GM19452 (cell line): ENCODE measurements around the gene ARHGAP15.

Experiments
- ATAC-seq: cut with Tn5 transposase; IDR thresholded peaks from one replicate; pipeline ENCODE4 v1.9.1; 2021; ENCODE audit not compliant: unreplicated experiment

Gene ARHGAP15

DNA sequence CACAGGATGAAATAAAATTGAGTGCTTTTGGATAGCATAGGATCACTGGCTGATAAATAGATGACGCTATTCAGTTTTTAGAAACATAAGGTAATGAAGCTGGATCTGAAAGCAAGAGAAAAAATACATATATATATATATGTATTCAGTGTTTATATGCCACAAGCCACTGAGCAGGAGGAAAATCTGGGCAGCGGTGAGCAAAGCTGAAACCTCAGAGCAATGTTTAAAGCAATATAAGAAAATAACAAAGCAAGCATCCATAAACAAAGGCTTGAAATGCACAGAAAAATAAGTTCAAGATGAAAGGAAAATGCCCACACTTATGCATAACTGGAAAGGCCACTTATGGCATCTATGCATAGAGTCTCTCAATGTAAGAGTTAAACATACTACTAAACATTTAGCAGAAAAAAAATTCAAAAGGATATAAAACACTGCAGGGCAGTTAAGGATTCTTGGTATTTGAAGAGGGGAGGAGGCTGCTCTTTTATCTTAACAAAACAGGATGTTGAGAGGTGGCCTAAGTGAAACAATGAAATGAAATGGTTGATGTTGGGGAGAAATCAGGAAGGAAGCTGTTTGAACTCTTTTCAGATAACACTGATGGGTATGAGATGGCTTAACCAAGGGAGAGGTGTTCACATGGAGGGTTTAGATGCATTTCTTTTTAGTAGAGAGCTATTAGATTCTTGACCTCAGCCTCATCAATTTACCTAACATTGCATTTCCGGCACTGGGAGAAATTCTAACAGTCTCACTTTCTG lies 129.1 kb downstream of the ARHGAP15 start:
- ATAC-seq, result no peak

DNA sequence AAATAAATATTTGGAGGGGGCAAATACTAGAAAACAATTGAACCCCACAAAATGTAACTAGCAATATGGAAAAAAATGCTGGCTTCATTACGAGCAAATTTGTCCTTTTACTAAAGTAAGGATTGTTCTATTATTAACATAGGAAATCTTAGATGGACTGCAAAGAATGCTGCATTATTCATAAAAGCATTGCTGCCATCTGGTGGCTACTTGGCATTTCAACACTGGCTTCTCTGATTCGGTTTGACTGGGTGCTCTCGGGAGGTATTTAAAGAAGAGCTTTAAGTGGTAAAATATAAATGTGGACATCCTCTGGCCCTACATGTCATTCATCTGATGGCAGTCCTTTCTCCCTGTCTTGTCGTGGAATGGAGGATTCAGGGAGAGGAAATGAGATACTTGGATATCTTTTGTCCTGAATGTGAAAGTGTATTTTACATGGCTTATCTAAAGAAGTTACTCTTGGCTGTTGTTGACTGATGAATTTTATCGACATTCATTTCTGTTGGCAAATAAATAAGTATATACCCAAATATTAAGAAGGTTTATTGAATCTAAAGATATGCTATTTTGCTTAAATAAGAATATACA lies 130.2 kb downstream of the ARHGAP15 start:
- ATAC-seq, result peak; percentile 45

DNA sequence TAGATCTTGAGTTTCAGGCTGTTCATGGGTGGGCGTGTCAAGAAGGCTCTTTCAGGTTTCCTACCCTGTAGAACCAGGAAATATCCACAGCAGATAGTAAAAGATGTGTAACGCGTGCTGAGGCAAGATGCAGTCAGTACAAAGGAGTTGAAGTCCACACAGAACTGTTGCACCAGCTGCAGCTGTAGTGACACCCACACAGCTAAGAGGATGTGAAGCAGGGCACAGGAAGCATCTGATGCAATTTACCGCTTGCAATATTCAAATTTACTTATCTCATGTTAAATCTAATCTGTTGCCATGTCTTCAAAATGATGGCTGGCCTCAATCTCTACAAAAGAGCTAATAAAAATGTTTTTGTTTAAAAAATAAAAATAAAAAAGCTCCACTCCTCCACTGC lies 132.8 kb downstream of the ARHGAP15 start:
- ATAC-seq, result peak; percentile 66

DNA sequence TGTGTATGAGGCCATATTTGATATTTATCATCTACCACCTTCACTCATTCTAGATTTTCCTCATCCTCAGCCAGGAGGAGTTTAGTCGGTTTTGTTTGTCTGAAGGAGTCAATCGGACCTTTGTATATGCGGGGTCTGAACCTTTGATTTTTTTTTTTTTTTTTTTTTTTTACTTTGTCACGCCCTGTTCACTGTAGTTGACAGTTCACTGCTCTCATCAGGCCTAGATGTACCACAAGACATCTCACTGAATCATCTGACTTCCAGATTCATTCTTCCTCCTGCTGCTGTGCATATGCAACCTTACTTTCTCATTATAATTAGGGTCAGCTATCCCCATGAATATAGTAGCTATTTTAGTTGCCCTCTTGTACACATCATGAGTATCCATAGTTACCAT lies 133.2 kb downstream of the ARHGAP15 start:
- peak; percentile 16 for ATAC-seq

DNA sequence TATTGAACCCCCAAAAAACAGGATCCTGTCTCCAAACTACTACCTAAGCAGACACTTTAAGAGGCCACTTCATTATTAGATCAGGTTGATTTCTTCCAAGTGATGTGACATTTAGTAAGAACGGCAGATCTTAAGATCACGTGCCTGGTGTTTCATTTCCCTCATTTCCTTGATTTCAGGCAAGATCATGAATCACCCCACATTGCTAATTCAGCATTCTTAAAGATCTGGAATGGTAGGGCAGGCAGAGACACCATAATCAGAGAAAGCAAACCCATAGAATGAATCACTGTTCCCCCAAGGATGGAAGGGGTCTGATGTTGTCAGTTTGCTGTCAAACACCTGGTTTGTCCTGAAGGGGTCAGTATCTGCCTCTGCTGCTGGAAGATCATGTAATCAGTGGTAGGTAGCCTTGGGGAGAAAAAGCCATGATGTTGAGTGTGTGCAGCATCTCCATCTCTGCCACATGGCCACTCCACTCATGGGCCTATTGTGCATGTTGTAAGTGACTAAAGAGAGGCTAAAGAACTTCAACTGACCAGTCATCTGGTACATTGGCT lies 133.9 kb downstream of the ARHGAP15 start:
- ATAC-seq, result no peak

DNA sequence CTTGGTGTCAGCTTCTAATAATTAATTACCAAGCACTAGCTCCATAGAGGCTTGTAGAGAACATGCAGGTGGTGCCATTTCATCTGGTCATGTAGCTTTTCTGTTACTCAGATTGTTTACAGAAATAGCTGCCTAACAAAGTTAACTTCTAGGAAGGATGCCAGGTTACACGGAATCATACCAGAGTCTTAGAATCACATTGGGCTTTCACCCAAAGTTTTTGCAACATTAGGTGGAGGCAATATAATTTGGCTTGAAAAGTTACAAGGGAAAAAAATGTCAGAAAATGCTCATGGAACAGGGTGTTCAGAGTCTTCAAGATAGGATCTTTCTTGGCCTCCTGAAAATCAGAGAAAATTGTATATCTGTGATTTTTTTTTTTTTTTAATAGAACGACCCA lies 135.6 kb downstream of the ARHGAP15 start:
- ATAC-seq, result no peak

DNA sequence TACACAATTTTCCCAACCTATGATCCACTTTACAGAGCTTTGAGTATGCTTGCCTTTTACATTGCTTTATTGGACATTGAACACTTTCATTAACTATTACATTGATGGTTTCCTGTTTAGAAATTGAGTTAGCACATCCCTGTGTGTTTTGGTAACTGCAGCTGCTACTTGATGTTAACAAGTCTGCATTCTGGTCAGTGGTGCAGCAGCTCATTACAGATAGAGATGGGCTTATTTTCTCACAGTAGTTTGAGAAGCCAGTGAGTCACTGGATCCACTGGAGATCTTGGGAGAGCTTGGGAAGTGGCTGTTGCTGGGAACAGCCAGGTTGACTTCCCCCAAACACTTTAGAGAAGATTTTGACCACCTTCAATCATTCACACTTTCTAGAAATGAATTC lies 150.5 kb downstream of the ARHGAP15 start:
- no peak for ATAC-seq

DNA sequence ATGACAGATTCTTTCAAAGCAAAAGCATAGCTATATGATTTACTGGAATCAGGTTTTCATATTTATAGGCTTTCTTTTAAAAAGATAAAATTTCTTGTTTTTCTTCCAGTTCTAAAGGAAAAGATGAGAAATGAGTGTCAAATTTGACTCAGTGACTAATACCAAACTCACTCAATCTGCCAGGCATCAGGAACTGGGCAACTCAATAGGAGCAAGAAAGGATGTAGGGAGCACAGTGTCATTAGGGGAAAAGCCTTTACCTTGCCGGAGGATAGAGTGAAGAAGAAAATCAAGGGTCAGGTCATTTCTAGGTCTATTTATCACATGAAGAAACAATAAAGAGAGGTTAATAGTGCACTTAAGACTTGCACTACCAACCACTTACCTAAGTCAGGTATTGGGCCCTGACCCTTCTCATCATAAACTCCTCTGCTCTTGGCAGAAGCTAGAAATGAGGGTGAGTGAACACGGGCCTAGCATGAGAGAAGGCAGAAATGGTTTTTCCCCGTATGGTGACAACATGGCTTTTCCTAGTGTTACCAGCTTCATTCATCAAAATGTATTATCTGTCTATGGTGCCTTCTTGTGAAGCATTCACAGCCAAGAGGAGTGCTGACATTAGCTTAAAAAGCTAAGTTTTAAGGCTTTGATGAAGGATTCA lies 151.0 kb downstream of the ARHGAP15 start:
- no peak for ATAC-seq

DNA sequence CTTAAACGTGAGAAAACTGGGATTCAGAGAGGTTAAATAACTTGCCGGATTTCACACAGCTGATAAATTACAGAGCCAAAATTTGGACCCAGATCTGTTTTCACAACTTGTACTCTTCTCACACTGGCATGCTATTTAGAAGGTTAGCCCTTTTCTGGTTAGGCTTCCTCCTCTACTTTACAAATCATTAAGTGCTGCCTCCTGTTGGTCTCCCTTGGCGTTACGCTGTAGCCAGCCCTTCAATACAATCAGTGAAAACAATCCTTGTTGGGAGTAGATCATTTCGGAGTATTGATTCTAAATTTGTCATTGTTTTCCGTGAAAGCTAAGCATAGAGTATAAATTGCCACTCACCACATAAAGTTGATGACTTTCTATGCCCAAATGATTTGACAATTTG lies 153.5 kb downstream of the ARHGAP15 start:
- ATAC-seq, result no peak

DNA sequence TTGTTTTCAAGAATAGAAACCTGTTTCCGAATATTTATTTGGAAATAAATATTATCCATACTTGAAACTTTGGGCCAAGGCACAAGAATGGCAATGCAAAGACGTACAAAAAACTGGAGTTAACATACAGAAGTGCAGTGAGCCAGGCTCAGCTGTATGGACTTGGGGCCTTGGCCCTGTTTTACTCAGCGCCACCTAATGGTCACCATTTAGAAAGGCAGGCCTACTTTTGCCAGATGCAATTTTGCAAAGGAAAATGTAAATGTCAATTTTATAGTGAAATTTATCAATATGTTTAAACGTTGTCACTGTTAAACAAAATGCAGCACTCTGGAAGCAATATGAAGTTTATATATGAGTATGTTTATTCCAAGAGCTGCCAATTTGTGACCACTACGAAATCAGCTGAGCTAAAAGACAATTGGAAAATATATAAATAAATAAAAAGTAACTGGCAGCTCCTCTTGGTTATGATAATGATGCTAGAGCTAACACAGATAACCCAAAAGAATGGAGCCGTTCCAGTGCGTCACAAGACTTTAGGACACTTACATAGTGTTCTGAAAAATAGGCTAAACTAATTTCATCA lies 155.0 kb downstream of the ARHGAP15 start:
- ATAC-seq, result no peak

DNA sequence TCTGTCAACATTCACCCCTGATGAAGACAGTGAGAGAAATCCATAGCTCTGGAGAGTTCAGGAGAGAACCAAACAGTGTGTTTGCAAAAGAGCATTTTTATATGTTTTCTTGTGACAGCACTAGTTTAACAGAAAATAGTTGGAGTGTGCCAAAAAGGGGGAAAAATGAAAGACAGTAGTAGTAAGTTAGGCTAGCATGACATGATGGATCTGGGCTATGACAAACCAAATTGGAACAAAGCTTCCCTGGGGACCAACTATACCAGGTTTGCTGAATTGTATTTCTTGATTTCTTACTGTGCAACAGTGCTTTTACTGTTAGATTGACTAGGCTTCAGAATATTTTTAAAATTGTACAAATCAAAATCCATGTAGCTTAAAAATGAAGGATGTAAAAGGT lies 159.8 kb downstream of the ARHGAP15 start:
- no peak for ATAC-seq

DNA sequence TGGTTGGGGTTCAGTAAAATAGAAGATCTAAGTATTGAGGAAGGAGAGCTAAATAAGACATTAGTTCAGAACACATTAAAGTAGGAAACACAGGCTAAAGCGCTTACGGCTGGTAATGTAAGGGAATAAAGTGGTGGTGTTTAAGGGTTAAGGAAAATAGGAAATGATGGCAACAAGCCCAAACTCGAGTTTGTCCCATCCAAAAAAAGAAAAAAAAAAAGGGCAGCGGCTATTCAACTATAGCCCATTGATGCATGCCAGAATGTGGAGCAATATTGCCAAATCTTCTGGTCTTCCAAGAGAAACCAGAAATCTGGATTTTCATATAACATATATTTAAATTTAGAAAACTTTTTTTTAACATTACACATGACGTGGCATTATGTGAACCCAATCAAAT lies 161.0 kb downstream of the ARHGAP15 start:
- ATAC-seq, result no peak

DNA sequence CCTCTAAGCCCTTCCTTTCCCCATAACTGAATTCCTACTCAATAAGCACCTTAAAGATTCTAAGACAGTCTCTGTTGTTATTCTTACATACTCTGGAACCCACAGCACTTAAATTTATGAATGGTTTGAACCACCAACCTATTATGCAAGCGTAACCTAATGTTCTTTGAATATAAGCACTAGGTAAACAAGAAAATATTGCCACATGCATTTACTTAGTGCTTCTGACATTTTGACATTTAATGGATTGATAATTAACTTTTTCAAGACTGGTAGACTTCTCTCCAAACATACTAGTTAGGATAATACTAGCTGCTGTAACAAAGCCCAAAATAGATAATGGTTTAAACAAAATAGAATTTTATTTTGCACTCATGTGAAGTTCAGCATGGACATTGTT lies 164.8 kb downstream of the ARHGAP15 start:
- ATAC-seq, result no peak

DNA sequence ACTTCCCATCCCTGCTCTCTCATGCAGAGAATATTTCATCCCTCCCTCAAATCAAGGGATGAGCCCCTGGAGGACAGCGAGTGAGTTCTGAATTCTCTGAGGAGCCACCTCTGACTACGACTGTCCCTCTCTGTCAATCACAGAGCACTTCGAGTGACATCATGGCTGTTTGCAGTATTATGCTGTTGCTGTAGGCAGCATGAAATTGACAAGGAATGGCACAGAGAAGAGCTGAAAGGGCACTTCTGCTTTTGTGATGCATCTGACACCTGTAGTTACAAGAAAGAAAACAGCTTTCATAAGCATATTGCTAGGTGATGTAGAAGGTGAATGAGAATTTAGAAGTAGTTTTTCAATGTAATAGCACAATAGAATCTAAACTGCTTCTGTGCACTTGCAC lies 166.9 kb downstream of the ARHGAP15 start:
- no peak for ATAC-seq

DNA sequence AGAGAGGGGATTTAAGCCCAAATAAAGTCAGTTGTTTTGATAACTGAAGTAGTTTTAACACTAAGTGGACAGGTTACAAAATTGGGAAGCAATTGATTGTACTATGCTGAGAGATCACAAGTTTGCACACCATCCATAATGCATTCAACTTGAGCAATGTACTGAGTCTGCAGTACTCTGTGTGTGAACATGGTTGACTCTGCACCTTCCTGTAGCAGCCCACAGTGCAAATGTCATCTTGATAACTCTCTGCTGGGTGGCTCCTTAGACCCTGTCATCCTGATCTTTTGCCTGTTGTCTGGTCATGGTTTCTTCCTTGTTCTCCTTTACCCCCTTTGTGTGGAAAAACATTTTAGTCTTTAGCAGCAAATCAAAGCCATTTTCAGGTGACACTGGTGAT lies 168.0 kb downstream of the ARHGAP15 start:
- no peak for ATAC-seq

DNA sequence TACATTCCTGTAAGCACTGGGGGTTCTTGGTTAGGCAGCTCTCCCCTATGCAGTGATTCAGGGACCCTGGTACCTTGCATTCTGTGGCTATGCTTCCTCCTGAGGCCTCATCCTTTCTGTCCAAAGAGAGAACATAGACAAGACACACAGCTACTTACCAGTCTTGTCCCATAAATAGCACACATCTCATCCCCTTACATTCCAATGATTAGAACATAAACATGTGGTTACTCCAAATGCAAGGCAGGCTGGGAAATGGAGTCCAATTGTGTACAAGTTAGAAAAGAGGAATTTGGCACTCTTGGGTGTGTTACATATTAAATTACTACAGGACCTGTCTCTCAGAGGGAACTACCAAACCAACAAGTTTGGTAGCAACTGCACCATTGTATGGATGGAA lies 171.3 kb downstream of the ARHGAP15 start:
- ATAC-seq, result no peak

DNA sequence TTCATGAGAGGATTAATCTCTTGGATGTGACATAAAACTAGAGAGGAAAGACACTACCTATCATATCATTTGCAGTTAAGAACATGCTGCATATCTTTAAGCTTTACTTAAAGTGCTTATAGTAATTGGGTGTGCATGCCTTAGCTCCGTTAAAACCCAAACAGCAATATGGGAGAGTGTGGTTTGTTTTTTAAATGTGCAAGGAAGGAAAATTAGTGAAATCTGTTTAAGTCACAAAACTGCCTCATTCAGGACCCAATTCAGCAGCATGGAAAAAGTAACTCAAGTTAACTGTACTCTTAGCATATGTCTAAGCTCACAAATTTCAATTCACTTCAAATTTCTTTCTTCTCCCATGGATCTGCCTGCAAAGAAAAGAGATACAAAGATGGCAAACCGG lies 182.2 kb downstream of the ARHGAP15 start:
- no peak for ATAC-seq

DNA sequence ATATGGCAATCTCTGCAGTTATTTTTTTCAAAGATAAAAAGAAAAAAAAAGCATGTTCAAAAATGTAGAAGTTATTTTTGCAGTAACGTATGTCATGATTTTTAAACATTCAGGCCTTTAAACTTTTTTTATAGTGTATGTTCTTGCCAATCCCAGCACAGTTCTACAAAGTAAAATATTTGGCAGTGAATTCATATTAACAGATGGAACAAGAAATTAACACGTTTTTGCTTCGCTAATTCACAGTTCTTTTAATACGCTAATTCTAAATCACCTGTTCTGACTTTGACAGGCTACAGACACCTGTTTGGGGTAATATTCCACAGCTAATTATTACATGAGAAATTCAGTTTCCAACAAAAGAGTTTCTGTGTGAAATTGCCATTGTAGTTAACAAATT lies 183.2 kb downstream of the ARHGAP15 start:
- ATAC-seq, result no peak

DNA sequence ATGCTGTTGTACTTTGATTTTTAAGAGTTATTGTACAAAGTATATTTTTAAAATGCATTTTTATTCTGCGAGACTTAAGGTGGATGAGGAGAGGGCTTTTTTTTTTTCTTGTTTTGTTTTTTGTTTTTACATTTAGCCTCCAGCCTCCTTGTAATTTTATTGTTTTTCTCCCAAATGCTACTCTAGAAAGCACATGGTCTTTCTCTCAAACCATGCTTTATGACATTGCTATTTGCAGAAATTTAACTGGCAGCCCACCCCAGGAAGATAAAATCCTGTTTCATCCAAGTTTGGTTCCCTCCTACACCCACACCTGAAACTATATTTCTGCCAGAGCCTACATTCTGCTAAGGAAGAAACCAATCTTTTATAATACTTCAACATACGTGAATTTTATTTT lies 184.6 kb downstream of the ARHGAP15 start:
- ATAC-seq, result no peak

DNA sequence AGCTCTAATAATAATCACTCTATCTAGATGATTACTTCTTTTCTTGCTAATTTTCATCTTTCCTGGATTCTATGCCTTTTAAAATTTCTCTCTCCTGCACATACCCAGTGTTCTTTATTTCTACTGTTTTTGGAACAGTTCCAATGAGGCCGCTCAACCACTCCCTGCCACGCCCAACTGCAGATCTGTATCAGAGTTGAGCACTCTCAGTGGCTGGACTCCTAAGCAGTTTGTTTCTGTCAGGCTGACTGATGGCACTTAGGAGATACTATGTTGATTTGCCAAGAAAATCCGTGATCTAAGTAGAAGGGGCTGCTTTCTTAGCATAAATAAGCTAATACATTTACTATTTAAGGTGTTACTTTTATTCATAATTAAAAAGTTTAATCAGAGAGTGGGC lies 192.8 kb downstream of the ARHGAP15 start:
- no peak for ATAC-seq

DNA sequence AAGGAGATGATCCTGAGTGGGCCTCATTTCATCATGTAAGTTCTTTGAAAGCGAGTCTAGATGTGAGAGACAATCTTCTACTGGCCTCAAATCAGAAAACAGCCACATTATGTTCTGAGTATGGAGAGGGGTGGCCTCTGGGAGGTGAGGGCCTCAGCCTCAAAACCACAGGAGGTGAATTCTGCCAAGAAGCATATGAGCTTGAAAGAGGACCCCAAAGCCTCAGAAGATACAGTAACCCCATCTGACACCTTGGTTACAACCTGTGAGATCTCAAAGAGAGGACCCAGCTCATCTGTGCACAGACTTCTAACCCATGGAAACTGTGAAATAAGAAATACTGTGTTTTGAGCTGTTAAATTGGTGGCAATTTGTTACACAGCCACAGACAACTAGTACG lies 200.1 kb downstream of the ARHGAP15 start:
- ATAC-seq, result no peak
